C4-2B (cell line): Measurements from ENCODE around the gene CFAP69.

Source experiments
- CTCF ChIP-seq: fragments of 450-650 bp; conservative IDR thresholded peaks from 2 replicates; pipeline ENCODE4 v1.5.1; 2017; ENCODE audit warnings: mild to moderate bottlenecking
- ZFX ChIP-seq: fragments of 450-650 bp; IDR thresholded peaks from 2 replicates; pipeline ENCODE4 v1.6.1; 2017

GRCh38 chr7:90290244-90291113 is 45.5 kb downstream of the CFAP69 start:
- TF ChIP-seq CTCF: no peak
- TF ChIP-seq ZFX: no peak
